CD4-positive, alpha-beta T cell treated with Interleukin-17A for 4 hours (primary cell): ENCODE measurements around the gene GRK4.
A peak's percentile ranks its signal among the peaks of the same experiment; 100 is the strongest.
"Not testable (repeated sequence)": the region's sequence is repeated elsewhere in the genome, so short reads cannot be mapped to it uniquely, and the experiment has no call there.

ENCODE experiments used
- DNase-seq: peaks from one replicate; pipeline ENCODE4 v3.0.0-alpha.2; 2020; ENCODE audit warnings: mixed read lengths

Gene GRK4

DNA sequence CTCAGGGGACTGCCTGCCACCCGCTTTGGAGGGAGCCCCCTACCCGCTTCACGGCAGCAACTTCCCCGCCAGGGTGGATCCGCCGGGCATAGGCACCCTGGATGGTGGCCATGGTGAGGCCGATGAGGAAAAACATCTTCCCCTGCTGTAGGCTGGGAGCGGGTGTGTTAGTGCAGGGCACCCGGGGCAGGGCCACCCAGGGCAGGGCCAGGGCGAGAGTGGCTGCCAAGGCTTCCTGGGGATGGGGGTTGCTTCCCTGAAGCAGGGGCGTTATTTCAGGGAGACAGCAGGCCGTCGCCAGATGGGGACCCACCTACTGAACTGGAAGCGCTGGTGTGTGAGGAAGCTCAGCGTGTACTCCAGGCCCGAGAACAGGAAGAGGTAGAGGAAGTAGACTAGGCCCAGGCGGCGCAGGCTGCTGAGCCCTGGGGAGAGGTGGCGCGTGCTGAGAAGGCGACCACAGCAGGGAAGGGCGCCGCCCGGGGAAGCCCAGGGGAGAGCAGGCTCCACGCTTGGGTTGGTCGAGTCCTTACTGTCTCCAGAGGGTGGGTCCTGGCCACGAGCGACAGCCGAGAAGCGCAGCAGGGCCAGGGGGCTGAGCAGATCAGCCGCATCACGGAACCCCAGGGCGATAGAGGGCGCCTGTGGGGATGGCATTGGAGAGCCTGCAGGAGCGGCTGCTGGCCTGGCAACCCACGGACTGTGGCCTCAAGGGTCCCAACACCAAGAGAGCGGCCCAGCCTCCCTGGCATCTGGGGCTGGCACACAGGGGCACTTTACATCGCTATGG is 31.7 kb upstream of the GRK4 start:
- peak; percentile 70 for DNase-seq

DNA sequence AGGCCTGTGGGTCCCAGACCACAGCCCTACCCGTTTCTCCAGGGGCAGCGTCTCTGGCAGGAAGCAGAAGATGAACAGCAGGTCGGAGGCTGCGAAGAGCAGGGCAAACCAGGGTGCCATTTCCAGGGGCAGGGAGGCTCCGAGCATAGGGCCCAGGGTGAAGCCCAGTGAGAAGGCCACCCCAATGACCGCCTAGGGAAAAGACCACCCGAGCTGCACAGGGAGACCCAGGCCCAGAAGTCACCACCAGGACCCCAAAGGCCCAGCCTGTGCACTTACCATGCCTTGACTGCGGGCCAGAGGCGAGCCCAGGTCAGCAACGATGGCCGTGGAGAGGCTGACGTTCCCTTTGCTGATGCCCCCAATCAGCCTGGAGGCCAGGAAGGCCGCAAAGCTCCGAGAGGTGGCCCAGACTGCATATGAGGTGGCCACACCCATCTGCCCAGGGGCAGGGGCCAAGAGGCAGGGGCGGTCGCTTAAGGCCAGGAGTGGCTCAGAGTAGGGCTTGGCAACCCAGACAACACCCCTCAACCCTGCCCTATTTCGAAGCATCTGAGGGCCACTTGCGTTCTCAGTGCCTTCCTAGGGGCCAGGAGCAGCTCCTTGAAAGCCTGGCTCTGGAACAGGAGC is 30.9 kb upstream of the GRK4 start:
- DNase-seq, result no peak

DNA sequence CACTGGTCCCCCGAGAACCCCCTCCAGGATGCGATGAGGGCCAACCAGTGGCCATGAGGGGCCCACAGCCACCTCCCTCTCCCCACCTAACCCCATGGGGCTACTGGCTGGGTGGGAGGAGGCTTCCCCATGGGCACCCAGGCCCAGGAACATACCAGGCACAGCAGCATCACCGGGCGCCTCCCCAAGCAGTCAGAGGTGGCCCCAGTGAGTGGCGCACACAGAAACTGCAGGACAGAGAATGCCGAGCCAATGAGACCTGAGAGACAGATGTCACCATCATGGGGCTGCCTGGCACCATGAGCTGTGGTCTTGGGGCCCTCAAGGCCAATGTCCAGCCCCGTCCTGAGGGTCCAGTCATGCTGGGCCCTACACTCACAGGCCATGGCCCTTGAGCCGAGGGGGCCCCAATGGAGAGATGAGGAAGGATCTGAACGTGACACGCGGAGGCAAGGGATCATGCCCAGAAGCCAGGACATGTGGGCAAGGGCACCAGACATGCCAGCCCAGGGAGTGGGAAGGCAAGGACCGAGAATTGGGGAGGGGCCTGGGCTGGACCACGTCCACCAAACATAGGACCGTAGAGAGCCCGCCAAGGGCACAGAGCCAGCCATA is 30.3 kb upstream of the GRK4 start:
- DNase-seq, result no peak

DNA sequence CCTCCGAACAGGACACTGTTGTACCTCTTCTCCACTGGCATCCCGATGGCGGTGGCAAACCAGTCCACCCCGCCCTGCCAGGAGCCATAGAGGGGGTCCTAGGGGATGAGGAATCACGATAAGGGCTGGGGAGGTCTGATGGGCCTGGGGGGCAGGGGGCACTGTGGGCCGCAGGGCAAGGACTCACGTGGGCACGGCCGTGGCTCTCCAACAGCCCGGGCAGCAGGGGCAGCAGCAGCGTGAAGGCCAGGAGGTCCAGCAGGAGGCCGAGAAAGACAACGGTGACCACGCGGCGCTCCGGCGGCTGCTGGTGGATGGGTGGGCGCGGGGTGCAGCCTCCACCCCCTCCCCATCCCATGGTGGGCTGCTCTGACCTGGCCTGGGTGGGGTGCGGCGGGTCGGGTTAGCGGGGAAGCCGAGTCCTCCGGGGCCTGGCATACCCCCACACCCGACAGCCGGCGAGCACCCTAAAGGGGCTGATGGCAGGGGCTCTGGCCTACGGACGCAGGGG is 29.8 kb upstream of the GRK4 start:
- no peak for DNase-seq

DNA sequence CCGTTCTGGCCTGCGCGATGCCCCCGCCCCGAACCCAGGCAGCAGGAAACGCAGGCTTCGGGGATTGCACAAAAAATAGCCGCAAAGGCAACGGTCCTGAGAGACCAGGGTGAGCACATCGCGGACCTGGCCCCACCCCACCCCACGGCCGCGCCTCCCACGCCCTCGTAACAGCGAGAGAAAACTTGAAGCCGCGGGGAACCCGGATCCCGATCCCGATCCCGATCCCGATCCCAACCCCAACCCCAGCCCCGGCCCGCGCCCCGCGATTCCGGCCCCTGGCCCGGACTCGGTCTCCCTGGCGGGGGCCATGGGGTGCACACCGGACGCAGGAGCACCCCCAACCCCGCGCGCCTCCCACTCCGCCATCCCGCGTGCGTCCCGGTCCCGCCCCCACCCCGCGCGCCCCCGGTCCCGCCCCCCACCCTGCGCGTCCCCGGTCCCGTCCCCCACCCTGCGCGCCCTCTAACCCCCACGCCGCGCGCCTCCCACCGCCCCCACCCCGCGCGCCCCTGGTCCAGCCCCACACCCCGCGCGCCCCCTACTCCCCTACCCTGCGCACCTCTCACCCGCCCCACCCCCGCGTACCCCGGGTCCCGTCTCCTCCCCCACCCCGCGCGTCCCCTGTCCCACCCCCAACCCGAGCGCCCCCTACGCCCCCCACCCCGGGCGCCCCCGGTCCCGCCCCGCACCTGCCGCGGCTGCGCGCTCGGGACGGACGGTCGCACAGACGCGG is 29.1 kb upstream of the GRK4 start:
- peak; percentile 72 for DNase-seq

DNA sequence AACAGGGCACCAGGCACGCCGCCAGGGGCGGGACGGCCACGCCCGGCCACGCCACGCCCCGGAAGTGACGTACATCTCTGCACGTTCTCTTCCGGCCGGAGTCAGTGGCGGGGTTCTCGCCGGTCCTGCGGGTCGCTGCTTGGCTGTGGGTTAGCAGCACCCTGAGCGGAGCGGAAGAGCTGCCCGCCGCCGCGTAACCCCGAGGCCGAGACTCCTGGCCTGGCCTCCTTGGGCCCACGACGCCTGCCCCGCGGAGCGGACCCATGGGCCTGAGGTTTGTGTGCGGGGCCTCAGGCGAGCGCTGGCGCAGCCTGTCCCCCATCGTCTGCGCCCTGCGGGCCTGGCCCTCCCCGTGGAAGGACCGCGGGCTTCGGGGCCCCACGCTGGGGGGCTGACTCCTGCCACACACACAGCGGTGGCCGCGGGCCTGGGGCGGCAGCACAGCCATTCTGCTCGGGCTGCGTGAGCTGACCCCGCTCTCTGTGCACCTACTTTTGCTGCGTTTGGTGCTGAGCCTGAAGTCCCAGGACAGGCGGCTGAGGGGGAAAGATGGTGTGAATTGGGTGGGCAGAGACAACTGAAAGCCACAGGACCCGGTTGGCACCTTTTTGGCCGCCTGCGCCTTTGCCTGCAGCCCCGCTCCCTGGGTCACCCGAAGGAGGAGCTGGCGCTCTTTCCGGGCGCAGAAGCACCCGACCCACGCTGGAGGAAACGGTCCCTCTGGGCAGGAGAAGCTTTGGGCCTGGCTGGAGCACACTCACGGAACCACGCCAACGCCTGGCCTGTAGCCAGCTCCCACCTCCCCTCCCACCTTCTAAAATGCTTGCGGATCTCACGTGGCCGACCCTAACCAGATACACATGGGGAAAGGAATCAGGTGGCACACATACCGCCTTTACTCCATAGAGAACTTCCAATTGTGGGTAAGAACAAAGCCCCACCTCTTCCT is 28.3 kb upstream of the GRK4 start:
- DNase-seq, result peak; percentile 99

DNA sequence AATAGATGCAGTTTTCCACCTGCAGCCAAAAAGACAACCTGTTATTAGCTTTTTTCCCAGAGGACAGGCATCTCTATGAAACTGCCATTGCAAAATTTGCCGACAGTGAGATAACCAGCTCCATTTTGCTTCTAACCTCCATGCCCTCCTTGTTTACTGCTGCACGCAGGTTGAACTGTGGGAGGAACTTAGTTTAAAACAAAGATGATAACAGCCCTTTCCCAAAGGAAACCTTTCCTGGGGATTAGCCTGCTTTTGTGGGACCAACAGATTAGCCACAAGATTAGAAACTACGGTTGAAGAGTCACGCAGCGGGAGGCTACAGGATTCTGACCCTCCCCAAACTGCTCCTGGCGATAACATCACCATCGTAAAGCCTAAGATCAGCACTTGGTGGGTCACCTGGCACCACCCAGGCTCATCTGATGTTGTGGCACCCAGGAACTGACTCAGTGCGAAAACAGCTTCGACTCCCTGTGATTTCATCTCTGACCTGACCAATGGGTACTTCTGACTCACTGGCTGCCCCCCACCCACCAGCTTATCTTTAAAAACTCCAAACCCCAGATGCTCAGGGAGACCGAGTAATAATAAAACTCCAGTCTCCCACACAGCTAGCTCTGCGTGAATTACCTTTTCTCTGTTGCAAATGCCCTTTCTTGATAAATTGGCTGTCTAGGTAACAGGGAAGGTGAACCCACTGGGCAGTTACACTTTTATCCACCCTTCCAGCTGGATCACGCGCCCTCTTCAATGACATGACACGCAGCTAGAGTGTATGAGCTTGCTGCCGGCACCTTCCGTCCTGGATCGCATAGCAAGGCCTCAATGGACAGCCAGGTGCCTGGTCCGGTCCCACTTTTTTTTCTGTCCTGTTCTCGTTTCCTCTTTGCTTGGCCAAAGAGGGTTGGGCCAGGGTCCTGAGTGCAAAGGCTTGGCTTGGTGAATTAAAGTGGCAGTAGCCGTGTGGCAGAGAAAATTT is 27.3 kb upstream of the GRK4 start:
- peak; percentile 66 for DNase-seq

DNA sequence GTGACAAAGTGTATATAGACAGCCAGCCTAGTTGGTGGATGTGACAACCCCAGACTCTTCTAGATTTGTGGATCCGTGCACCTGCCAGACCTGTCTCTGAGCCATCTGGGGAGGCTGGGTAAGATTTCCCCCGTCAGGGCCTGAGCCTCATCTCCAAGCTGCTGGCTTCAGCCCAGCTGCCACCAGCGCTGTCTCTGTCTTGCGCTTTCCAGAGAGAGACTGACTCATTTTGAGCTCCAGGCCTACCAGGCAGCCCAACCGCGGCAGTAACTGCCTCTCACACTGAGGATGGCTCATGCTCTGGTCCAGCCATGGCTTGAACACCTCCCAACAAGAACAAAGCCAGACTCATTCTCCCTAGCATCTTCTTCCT is 26.6 kb upstream of the GRK4 start:
- peak; percentile 59 for DNase-seq

DNA sequence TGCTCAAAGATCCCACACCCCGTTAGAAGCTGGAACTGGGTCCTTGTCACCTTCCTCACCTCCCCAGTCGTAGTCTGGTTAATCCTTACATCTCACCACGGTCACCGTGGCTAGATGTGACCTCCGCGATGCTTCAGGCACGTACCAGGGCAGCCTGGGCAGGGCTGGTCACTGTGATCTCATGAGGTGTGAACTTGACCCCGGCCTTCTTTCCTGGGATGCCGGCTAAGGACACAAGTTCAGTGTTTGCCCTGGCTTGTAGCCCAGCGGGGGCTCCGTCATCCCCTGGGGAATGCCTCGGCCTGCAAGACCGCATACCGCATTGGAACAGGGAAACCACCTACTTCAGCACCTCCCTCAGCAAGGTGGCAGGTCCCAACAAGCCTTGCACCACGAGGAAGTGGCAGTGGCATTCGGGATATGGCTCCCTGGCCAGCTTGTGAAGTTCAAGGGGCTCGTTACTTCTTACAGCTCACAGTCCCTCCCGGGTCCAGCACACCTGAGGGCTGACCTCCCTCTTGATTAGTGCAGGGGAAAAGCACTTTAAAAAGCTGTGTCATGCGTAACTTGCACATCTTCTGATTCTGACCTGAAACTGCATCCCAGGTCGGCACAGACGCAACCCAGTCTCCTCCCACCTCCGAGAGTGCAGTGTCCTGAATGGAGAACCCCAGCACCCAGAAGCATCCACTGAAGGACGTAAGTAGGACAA is 26.1 kb upstream of the GRK4 start:
- DNase-seq, result no peak

DNA sequence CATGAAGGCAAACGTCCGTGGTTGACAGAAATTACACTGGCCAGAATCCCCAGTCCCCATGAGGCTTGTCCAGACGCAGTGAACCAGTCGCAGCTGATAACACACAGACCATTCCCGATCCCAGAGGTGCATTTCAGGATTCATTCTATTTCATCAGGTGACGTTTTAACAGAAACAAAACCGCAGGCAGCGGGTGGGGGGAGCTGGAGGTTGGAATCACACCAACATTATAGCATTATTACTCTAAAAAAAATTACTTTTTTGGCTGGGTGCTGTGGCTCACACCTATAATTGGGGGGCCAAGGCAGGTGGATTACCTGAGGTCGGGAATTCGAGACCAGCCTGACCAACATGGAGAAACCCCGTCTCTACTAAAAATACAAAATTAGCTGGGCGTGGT is 25.4 kb upstream of the GRK4 start:
- DNase-seq, result no peak

DNA sequence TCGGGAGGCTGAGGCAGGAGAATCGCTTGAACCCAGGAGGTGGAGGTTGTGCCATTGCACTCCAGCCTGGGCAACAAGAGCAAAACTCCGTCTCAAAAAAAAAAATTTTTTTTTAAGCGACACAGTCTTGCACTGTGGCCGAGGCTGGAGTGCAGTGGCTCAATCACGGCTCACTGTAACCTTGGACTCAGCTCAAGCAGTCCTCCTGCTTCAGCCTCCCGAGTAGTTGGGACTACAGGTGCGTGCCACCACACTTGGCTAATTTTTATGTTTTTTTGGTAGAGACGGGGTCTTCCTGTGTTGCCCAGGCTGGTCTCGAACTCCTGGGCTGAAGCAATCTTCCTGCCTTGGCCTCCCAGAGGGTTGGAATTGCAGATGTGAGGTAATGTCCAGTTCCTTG is 25.0 kb upstream of the GRK4 start:
- not testable (repeated sequence) for DNase-seq

DNA sequence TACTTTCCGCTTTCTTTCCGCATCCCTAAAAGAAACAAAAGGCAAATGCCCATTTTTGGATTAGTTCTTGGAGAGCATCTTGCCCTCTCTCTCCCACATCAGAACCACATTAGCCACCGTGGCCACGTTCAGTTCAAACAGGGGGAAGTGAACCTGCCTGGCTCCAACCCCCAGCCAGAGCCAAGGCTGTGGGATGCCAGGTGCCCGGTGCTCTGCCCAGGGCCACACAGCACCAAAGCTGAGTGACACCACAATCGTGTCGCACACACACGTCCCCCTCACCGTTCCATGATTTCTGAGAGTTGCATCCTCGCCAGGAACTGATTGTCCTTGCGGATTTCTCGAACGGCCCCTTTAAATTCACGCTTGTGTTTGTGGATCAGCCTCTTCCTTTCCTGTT is 24.5 kb upstream of the GRK4 start:
- no peak for DNase-seq

DNA sequence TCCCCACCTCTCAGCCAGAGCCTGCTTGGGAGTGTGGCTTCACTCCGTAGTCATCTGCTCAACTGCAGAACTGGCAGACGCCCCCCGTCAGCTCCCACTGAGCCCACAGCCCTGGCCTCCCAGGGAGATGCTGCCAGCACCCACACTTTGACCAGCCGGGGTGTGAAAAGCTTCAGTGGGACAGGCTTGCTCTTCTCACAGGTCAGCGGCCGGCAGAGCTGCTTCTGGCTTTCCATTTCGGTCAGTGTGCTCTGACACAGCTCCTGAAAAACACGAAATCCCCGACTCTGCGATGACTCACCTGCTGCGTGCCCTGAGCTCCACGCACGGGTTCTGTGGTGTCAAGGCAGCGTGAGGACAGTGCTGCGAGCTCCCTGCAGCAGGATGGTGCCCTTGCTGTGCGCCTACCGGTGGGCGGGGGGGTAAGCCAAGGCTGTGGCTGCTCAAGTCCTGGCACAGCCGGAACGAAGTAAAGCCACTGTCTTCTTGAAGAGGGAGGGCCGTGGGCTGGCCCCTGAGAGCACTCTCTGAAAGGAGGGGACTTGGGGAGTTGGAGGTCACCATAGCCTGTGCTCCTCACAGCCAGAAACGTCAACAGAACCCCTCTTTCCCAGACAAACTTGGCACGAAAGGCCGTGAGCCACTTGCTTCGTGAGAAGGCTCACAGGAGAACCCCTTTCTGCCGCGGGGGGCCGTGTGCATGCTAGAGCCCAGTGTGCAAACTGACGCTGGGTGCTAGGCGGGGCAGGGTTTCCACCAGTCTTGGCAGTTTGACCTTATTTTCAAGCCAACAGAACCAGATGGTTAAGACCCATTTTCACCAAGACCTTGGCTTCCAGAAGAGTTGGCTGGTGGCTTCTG is 23.8 kb upstream of the GRK4 start:
- DNase-seq, result no peak

DNA sequence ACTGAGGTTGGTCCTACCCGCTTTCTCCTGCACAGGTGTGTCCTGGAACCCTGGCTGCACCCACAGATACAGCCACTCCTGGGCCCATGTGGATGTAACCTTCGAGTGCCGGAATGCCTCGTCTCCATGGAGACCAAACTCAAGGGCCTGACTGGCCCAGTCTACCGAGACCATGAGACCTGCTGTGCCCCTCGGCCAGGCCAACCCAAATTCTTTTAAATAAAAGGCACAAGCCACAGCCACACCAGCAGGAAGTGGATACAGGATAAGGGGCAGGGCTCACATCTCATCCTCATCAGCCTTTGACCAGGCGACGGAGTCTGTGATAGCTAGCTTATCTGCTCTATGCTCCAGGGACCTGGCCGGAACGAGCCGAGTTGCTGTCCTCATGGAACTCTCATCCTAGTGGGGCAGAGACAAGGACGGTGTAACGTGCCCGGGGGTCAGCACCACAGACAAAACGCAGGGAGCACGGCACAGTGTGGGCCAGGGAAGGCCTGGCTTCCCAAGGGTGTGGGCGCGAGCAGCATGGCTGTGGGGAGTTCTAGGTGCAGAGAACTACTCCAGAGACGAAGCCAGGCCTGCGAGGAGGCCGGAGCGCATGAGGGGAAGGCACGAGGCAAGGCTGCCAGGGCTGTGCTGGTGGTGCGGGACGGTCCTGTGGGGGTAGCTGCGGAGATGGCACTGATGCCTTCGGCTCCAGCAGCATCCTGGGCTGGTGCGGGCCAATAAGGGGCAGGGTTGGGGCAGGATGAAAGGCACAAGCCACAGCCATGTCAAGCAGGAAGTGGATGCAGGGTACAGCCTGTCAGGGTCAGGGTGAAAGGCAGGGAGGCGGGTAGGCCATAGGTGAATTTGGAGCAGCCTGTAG is 22.9 kb upstream of the GRK4 start:
- no peak for DNase-seq

DNA sequence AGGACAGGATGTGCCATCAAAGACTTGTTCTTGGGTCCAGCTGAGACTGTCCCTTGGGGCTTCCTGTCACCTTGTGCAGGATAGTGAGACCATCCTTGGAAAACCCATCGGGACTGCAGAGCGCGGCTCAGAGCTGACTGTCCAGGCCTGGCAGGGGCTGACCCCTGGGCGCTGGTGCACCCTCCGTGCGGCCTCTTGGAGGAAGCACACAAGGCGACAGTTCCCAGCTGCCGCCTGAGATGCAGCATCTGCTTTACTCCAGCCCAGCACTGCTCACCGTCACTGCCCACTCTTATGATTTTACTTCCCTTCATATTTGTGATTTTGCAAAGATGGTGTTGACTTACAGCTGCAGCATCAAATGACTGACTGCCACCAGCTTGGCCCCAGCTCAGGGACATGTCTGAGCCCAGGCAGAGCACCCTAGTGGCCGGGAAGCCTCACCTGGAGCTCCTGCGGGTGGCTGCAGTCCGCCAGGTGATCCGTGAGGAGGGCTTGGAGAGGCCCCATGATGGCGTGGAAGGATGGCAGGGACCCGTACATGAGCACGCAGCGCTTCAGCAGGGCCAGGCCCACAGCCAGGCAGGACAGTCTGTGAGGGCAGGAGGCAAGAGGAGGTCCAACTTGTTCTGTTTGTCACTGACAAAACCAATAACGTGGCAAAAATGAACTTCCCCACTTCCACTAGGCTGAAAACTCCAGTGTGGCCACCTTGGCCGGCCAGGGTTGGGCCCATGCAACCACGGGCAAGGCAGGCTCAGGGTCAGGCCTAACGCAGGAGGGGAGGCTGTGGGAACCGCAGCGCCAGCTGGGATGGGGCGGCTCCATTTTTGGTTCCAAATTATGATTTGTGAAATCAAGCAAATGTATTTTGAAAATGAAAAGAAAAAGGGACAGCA is 22.0 kb upstream of the GRK4 start:
- no peak for DNase-seq

DNA sequence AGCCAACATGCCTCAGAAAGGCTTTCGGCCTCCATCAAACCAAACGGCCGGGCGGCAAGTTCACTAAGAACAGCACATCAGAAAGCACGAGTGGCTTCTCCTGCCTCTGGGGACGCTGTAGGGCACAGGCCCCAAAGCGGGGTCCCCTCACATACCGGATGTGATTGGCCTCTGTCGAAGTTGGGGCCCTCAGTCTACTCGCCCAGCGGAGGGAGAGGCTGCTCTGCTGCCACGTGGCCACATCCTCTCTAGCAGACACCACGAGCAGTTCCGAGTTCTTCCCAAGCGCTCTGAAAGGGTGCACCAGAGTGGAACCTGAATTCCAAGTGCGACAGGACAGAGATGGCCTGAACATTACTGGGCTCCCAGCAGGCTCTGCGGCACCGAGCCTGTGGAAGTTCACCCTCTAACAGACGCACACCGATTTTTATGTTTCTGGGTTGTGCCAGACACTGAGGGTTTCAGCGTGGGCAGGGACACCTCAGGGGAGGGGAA is 21.3 kb upstream of the GRK4 start:
- DNase-seq, result no peak
